ENCODE measurements around the gene CPNE6. TPM values are rescaled to one million over a fixed set of nuclear protein-coding genes. Genes with fewer than 3 reads are reported as not detected.

The CPNE6 gene
- total and polyA plus RNA-seq, 9 donors = 0.23 to 0.33 TPM; not detected in 7

Other genes with a start within 250 kb of the CPNE6 start
- 14.4 TPM for gene DHRS4, start 117.8 kb upstream of the CPNE6 start, total RNA-seq
- 10 to 100 TPM; 16.7 to 31.4 (median 26.8) TPM for gene DHRS4, start 117.8 kb upstream of the CPNE6 start, polyA plus RNA-seq (ENCODE audit: insufficient read depth in 1 of 8, insufficient read length in 8 of 8, low replicate concordance in 1 of 8)
- gene DHRS4L2, start 82.6 kb upstream of the CPNE6 start, total RNA-seq = 13.7 TPM
- gene DHRS4L2, start 82.6 kb upstream of the CPNE6 start, polyA plus RNA-seq (ENCODE audit: insufficient read depth in 1 of 8, insufficient read length in 8 of 8, low replicate concordance in 1 of 8) = 10 to 100 TPM in 6 of 8 donors, 1 to 10 TPM in 2; 8.8 to 16.3 (median 12.2) TPM
- 0.27 TPM for gene CARMIL3, start 19.6 kb upstream of the CPNE6 start, total RNA-seq
- under 1 TPM; 0.06 to 0.54 (median 0.19) TPM for gene CARMIL3, start 19.6 kb upstream of the CPNE6 start, polyA plus RNA-seq (ENCODE audit: insufficient read depth in 1 of 8, insufficient read length in 8 of 8, low replicate concordance in 1 of 8)
- gene PCK2, start 22.7 kb downstream of the CPNE6 start, total RNA-seq = 2.5 TPM
- 10 to 100 TPM in 1 of 8 donors, 1 to 10 TPM in 7; 3.4 to 15.6 (median 3.9) TPM for gene PCK2, start 22.7 kb downstream of the CPNE6 start, polyA plus RNA-seq (ENCODE audit: insufficient read depth in 1 of 8, insufficient read length in 8 of 8, low replicate concordance in 1 of 8)
- 43.7 TPM for gene DCAF11, start 43.2 kb downstream of the CPNE6 start, total RNA-seq
- gene DCAF11, start 43.2 kb downstream of the CPNE6 start, polyA plus RNA-seq (ENCODE audit: insufficient read depth in 1 of 8, insufficient read length in 8 of 8, low replicate concordance in 1 of 8) = 10 to 100 TPM; 40.2 to 47.8 (median 42.5) TPM
- gene NRL, start 43.4 kb downstream of the CPNE6 start, total RNA-seq = 1.6 TPM
- gene NRL, start 43.4 kb downstream of the CPNE6 start, polyA plus RNA-seq (ENCODE audit: insufficient read depth in 1 of 8, insufficient read length in 8 of 8, low replicate concordance in 1 of 8) = 1 to 10 TPM in 7 of 8 donors, under 1 TPM in 1; 0.96 to 2.2 (median 1.8) TPM
- gene FITM1, start 59.1 kb downstream of the CPNE6 start, total RNA-seq = 170 TPM
- 100 to 1,000 TPM in 7 of 8 donors, 10 to 100 TPM in 1; 80.7 to 168 (median 124) TPM for gene FITM1, start 59.1 kb downstream of the CPNE6 start, polyA plus RNA-seq (ENCODE audit: insufficient read depth in 1 of 8, insufficient read length in 8 of 8, low replicate concordance in 1 of 8)
- 110 TPM for gene PSME1, start 64.6 kb downstream of the CPNE6 start, total RNA-seq
- 100 to 1,000 TPM; 103 to 130 (median 116) TPM for gene PSME1, start 64.6 kb downstream of the CPNE6 start, polyA plus RNA-seq (ENCODE audit: insufficient read depth in 1 of 8, insufficient read length in 8 of 8, low replicate concordance in 1 of 8)
- 29.9 TPM for gene EMC9, start 70.0 kb downstream of the CPNE6 start, total RNA-seq
- gene EMC9, start 70.0 kb downstream of the CPNE6 start, polyA plus RNA-seq (ENCODE audit: insufficient read depth in 1 of 8, insufficient read length in 8 of 8, low replicate concordance in 1 of 8) = 10 to 100 TPM; 22.4 to 40.0 (median 29.4) TPM
- 100 TPM for gene PSME2, start 75.0 kb downstream of the CPNE6 start, total RNA-seq
- gene PSME2, start 75.0 kb downstream of the CPNE6 start, polyA plus RNA-seq (ENCODE audit: insufficient read depth in 1 of 8, insufficient read length in 8 of 8, low replicate concordance in 1 of 8) = 10 to 100 TPM; 82.8 to 97.6 (median 93.2) TPM
- 36.4 TPM for gene RNF31, start 75.9 kb downstream of the CPNE6 start, total RNA-seq
- gene RNF31, start 75.9 kb downstream of the CPNE6 start, polyA plus RNA-seq (ENCODE audit: insufficient read depth in 1 of 8, insufficient read length in 8 of 8, low replicate concordance in 1 of 8) = 10 to 100 TPM; 27.3 to 37.0 (median 35.8) TPM
- gene IRF9, start 89.7 kb downstream of the CPNE6 start, total RNA-seq = 24.9 TPM
- 10 to 100 TPM; 24.0 to 36.3 (median 27.3) TPM for gene IRF9, start 89.7 kb downstream of the CPNE6 start, polyA plus RNA-seq (ENCODE audit: insufficient read depth in 1 of 8, insufficient read length in 8 of 8, low replicate concordance in 1 of 8)
- 2.1 TPM for gene REC8, start 100.5 kb downstream of the CPNE6 start, total RNA-seq
- gene REC8, start 100.5 kb downstream of the CPNE6 start, polyA plus RNA-seq (ENCODE audit: insufficient read depth in 1 of 8, insufficient read length in 8 of 8, low replicate concordance in 1 of 8) = 10 to 100 TPM in 5 of 8 donors, 1 to 10 TPM in 3; 6.7 to 18.1 (median 10.9) TPM
- 19.9 TPM for gene IPO4, start 117.3 kb downstream of the CPNE6 start, total RNA-seq
- 10 to 100 TPM; 25.0 to 37.5 (median 29.8) TPM for gene IPO4, start 117.3 kb downstream of the CPNE6 start, polyA plus RNA-seq (ENCODE audit: insufficient read depth in 1 of 8, insufficient read length in 8 of 8, low replicate concordance in 1 of 8)
- 29.6 TPM for gene TM9SF1, start 123.9 kb downstream of the CPNE6 start, total RNA-seq
- gene TM9SF1, start 123.9 kb downstream of the CPNE6 start, polyA plus RNA-seq (ENCODE audit: insufficient read depth in 1 of 8, insufficient read length in 8 of 8, low replicate concordance in 1 of 8) = 10 to 100 TPM; 14.7 to 22.2 (median 20.1) TPM
- not detected for gene TSSK4, start 134.1 kb downstream of the CPNE6 start, total RNA-seq
- 1 to 10 TPM; 1.6 to 5.5 (median 3.8) TPM for gene TSSK4, start 134.1 kb downstream of the CPNE6 start, polyA plus RNA-seq (ENCODE audit: insufficient read depth in 1 of 8, insufficient read length in 8 of 8, low replicate concordance in 1 of 8)
- 29.8 TPM for gene CHMP4A, start 141.9 kb downstream of the CPNE6 start, total RNA-seq
- gene CHMP4A, start 141.9 kb downstream of the CPNE6 start, polyA plus RNA-seq (ENCODE audit: insufficient read depth in 1 of 8, insufficient read length in 8 of 8, low replicate concordance in 1 of 8) = 10 to 100 TPM; 31.2 to 45.1 (median 41.8) TPM
- 24.9 TPM for gene MDP1, start 144.5 kb downstream of the CPNE6 start, total RNA-seq
- gene MDP1, start 144.5 kb downstream of the CPNE6 start, polyA plus RNA-seq (ENCODE audit: insufficient read depth in 1 of 8, insufficient read length in 8 of 8, low replicate concordance in 1 of 8) = 10 to 100 TPM in 1 of 8 donors, 1 to 10 TPM in 7; 7.4 to 11.6 (median 8.5) TPM
- 245 TPM for gene NEDD8, start 160.8 kb downstream of the CPNE6 start, total RNA-seq
- 100 to 1,000 TPM; 180 to 243 (median 216) TPM for gene NEDD8, start 160.8 kb downstream of the CPNE6 start, polyA plus RNA-seq (ENCODE audit: insufficient read depth in 1 of 8, insufficient read length in 8 of 8, low replicate concordance in 1 of 8)
- gene GMPR2, start 161.4 kb downstream of the CPNE6 start, total RNA-seq = 44.6 TPM
- 10 to 100 TPM; 41.9 to 59.7 (median 48.9) TPM for gene GMPR2, start 161.4 kb downstream of the CPNE6 start, polyA plus RNA-seq (ENCODE audit: insufficient read depth in 1 of 8, insufficient read length in 8 of 8, low replicate concordance in 1 of 8)
- 35.5 TPM for gene TINF2, start 171.1 kb downstream of the CPNE6 start, total RNA-seq
- 10 to 100 TPM; 37.9 to 44.3 (median 40.9) TPM for gene TINF2, start 171.1 kb downstream of the CPNE6 start, polyA plus RNA-seq (ENCODE audit: insufficient read depth in 1 of 8, insufficient read length in 8 of 8, low replicate concordance in 1 of 8)
- 0.71 TPM for gene TGM1, start 191.6 kb downstream of the CPNE6 start, total RNA-seq
- gene TGM1, start 191.6 kb downstream of the CPNE6 start, polyA plus RNA-seq (ENCODE audit: insufficient read depth in 1 of 8, insufficient read length in 8 of 8, low replicate concordance in 1 of 8) = 1 to 10 TPM in 6 of 8 donors, under 1 TPM in 2; 0.84 to 3.0 (median 1.2) TPM
- gene RABGGTA, start 200.0 kb downstream of the CPNE6 start, total RNA-seq = 8.5 TPM
- gene RABGGTA, start 200.0 kb downstream of the CPNE6 start, polyA plus RNA-seq (ENCODE audit: insufficient read depth in 1 of 8, insufficient read length in 8 of 8, low replicate concordance in 1 of 8) = 10 to 100 TPM; 12.4 to 21.5 (median 14.5) TPM
- gene DHRS1, start 228.2 kb downstream of the CPNE6 start, total RNA-seq = 6.9 TPM
- 10 to 100 TPM; 14.5 to 24.5 (median 17.7) TPM for gene DHRS1, start 228.2 kb downstream of the CPNE6 start, polyA plus RNA-seq (ENCODE audit: insufficient read depth in 1 of 8, insufficient read length in 8 of 8, low replicate concordance in 1 of 8)
- gene NOP9, start 228.3 kb downstream of the CPNE6 start, total RNA-seq = 15.7 TPM
- 10 to 100 TPM; 18.1 to 23.9 (median 20.3) TPM for gene NOP9, start 228.3 kb downstream of the CPNE6 start, polyA plus RNA-seq (ENCODE audit: insufficient read depth in 1 of 8, insufficient read length in 8 of 8, low replicate concordance in 1 of 8)
- gene CIDEB, start 236.4 kb downstream of the CPNE6 start, total RNA-seq = 13.4 TPM
- gene CIDEB, start 236.4 kb downstream of the CPNE6 start, polyA plus RNA-seq (ENCODE audit: insufficient read depth in 1 of 8, insufficient read length in 8 of 8, low replicate concordance in 1 of 8) = 10 to 100 TPM in 7 of 8 donors, 1 to 10 TPM in 1; 8.9 to 21.1 (median 15.3) TPM
- 1.9 TPM for gene LTB4R2, start 238.6 kb downstream of the CPNE6 start, total RNA-seq
- gene LTB4R2, start 238.6 kb downstream of the CPNE6 start, polyA plus RNA-seq (ENCODE audit: insufficient read depth in 1 of 8, insufficient read length in 8 of 8, low replicate concordance in 1 of 8) = 1 to 10 TPM; 1.1 to 4.4 (median 2.8) TPM
- gene LTB4R, start 239.9 kb downstream of the CPNE6 start, total RNA-seq = 2.5 TPM
- 1 to 10 TPM; 2.1 to 5.9 (median 3.5) TPM for gene LTB4R, start 239.9 kb downstream of the CPNE6 start, polyA plus RNA-seq (ENCODE audit: insufficient read depth in 1 of 8, insufficient read length in 8 of 8, low replicate concordance in 1 of 8)